ENCODE results near the gene CDK19. TPM values are rescaled to one million over a fixed set of nuclear protein-coding genes. Genes with fewer than 3 reads are reported as not detected.

CDK19 gene
- total RNA-seq, 1 experiment from 2014 or later, result 24.3 TPM

GRCh38 chr6:110703010-110703905 lies 112.0 kb downstream of the CDK19 start:
- CTCF ChIA-PET, result no interaction called here
- no peak overlapping the region for H3K27ac Mint-ChIP-seq (ENCODE audit: unreplicated experiment)
- H3K36me3 Mint-ChIP-seq (ENCODE audit: insufficient read depth, unreplicated experiment), result no peaks in the 10 kb centered on the region
- H3K4me1 Mint-ChIP-seq (ENCODE audit: low read depth, unreplicated experiment), result peaks cover 9% of the 10 kb centered on the region
- no peak overlapping the region for H3K4me3 Mint-ChIP-seq (ENCODE audit: low read depth, unreplicated experiment)
- intact Hi-C loops (cut with micrococcal nuclease; ENCODE audit: unreplicated experiment), result no loop called here
- TF ChIP-seq CTCF (IDR thresholded peaks at IDR 0.05; ENCODE audit: unreplicated experiment), result no peak
- BruUV-seq (replicated peaks), result no TSS peak
- DNase-seq, result no peak
- H3K27me3 Mint-ChIP-seq (ENCODE audit: unreplicated experiment), result no peaks in the 10 kb centered on the region
- no peaks in the 10 kb centered on the region for H3K9me3 Mint-ChIP-seq (ENCODE audit: low read depth, unreplicated experiment)

GRCh38 chr6:110699780-110700179 lies 115.5 kb downstream of the CDK19 start:
- Mint-ChIP-seq H3K4me1 (ENCODE audit: low read depth, unreplicated experiment) (peaks cover 9% of the 10 kb centered on the region), H3K4me3 (ENCODE audit: low read depth, unreplicated experiment) (no peak overlapping the region), H3K27ac (ENCODE audit: unreplicated experiment) (no peak overlapping the region), H3K27me3 (ENCODE audit: unreplicated experiment) (no peaks in the 10 kb centered on the region), H3K36me3 (ENCODE audit: insufficient read depth, unreplicated experiment) (no peaks in the 10 kb centered on the region), H3K9me3 (ENCODE audit: low read depth, unreplicated experiment) (no peaks in the 10 kb centered on the region)
- no peak for DNase-seq
- intact Hi-C loops (cut with micrococcal nuclease; ENCODE audit: unreplicated experiment), result loop anchor here (1.0 kb wide), 1 partner anchor 180 kb away; no protein-coding TSS in a partner anchor
- BruUV-seq (replicated peaks), result no TSS peak
- no peak for TF ChIP-seq CTCF (IDR thresholded peaks at IDR 0.05; ENCODE audit: unreplicated experiment)
- CTCF ChIA-PET, result interaction anchor here (1.3 kb wide), 1 partner anchor 177 kb away, joined by 4 read pairs; no protein-coding TSS in a partner anchor

GRCh38 chr6:110693994-110694393 lies 121.3 kb downstream of the CDK19 start:
- Mint-ChIP-seq H3K27me3 (ENCODE audit: unreplicated experiment) (no peaks in the 10 kb centered on the region), H3K9me3 (ENCODE audit: low read depth, unreplicated experiment) (no peaks in the 10 kb centered on the region), H3K36me3 (ENCODE audit: insufficient read depth, unreplicated experiment) (peaks cover 8% of the 10 kb centered on the region), H3K27ac (ENCODE audit: unreplicated experiment) (no peak overlapping the region), H3K4me1 (ENCODE audit: low read depth, unreplicated experiment) (peaks cover 22% of the 10 kb centered on the region), H3K4me3 (ENCODE audit: low read depth, unreplicated experiment) (no peak overlapping the region)
- no TSS peak for BruUV-seq (replicated peaks)
- no peak for TF ChIP-seq CTCF (IDR thresholded peaks at IDR 0.05; ENCODE audit: unreplicated experiment)
- CTCF ChIA-PET, result no interaction called here
- intact Hi-C loops (cut with micrococcal nuclease; ENCODE audit: unreplicated experiment), result no loop called here
- DNase-seq, result no peak

GRCh38 chr6:110693296-110693695 lies 122.0 kb downstream of the CDK19 start:
- H3K27ac Mint-ChIP-seq (ENCODE audit: unreplicated experiment), result no peak overlapping the region
- DNase-seq, result no peak
- BruUV-seq (replicated peaks), result no TSS peak
- no peaks in the 10 kb centered on the region for H3K27me3 Mint-ChIP-seq (ENCODE audit: unreplicated experiment)
- H3K9me3 Mint-ChIP-seq (ENCODE audit: low read depth, unreplicated experiment), result no peaks in the 10 kb centered on the region
- peaks cover 29% of the 10 kb centered on the region for H3K4me1 Mint-ChIP-seq (ENCODE audit: low read depth, unreplicated experiment)
- CTCF ChIA-PET, result interaction anchor here (0.6 kb wide), 1 partner anchor 10 kb away, joined by 3 read pairs; no protein-coding TSS in a partner anchor
- intact Hi-C loops (cut with micrococcal nuclease; ENCODE audit: unreplicated experiment), result no loop called here
- no peak for TF ChIP-seq CTCF (IDR thresholded peaks at IDR 0.05; ENCODE audit: unreplicated experiment)
- H3K4me3 Mint-ChIP-seq (ENCODE audit: low read depth, unreplicated experiment), result no peak overlapping the region
- peaks cover 8% of the 10 kb centered on the region for H3K36me3 Mint-ChIP-seq (ENCODE audit: insufficient read depth, unreplicated experiment)
